ENCODE data around the gene CHCHD5. TPM values are rescaled to one million over a fixed set of nuclear protein-coding genes. Genes with fewer than 3 reads are reported as not detected.

The CHCHD5 gene
- 23.1 and 57.3 TPM in 2 replicates for total RNA-seq

GRCh38 chr2:112584134-112584890, at the start of gene CHCHD5:
CHCHD5 (plus strand) TSS chr2:112584609; CDS start chr2:112584648, 39 bp downstream.

GRCh38 chr2:112542123-112542983, 42.1 kb upstream of the CHCHD5 start, which contains the start of gene POLR1B:
POLR1B (plus strand) TSS chr2:112542465; CDS start chr2:112542495, 30 bp downstream.

Other genes starting within 250 kb of the CHCHD5 start
- gene RGPD8, start 151.0 kb upstream of the CHCHD5 start, total RNA-seq = 1.1 and 2.8 TPM in 2 replicates
- 30.6 and 52.0 TPM in 2 replicates for gene TTL, start 102.5 kb upstream of the CHCHD5 start, total RNA-seq
- 12.7 TPM in 2 replicates for gene POLR1B, start 42.1 kb upstream of the CHCHD5 start, total RNA-seq
- gene SLC20A1, start 61.3 kb downstream of the CHCHD5 start, total RNA-seq = 57.0 and 80.8 TPM in 2 replicates
- gene NT5DC4, start 136.4 kb downstream of the CHCHD5 start, total RNA-seq = not detected in 2 replicates
- 0.63 and 23.3 TPM in 2 replicates for gene CKAP2L, start 180.0 kb downstream of the CHCHD5 start, total RNA-seq
- not detected in 2 replicates for gene IL1A, start 199.9 kb downstream of the CHCHD5 start, total RNA-seq